OCI-LY7 (cell line): ENCODE measurements around the gene KLHDC8A.

Source experiments
- EZH2phosphoT487 ChIP-seq: fragments of 200-600 bp; sonication (generic); IDR thresholded peaks from 2 replicates; pipeline ENCODE4 v1.6.1; 2018; ENCODE audit warnings: low read depth, borderline replicate concordance, mild to moderate bottlenecking, mixed run types, antibody characterized with exemption, low read length, moderate library complexity, mixed read lengths
- TF ChIP-seq, protein P1 (sequence below): fragments of 200-600 bp; sonication (generic); conservative IDR thresholded peaks from 2 replicates; pipeline ENCODE4 v1.5.1; 2014; ENCODE audit warnings: mild to moderate bottlenecking, antibody characterized with exemption, low read length, moderate library complexity, mixed read lengths

DNA sequence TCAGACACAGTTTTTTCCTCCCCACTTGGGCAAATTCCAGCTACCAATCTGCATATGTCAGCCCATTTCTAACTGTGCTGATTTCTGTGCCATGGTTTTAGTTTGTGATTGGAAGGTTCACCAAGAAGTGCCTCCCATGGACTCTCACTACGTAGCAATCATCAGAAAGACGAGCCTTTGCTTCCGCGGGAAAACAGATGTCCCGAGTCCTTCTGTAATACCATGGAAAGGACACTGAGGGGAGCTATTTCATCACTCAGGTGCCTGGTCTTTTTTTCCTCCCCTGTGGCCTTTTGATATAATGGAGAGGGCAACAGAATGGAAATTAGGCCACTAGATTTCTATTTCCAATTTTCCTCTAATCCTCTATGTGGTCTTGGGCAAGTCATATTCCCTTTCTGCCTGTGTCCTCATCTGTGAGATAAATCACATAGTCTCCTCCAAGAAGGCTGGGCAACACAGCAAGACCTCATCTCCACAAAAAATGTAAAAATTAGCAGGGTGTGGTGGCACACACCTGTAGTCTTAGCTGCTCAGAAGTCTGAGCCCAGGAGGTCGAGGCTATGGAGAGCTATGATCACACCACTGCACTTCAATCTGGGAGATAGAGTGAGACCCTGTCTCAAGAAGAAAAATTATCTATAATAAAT, 40.4 kb upstream of the KLHDC8A start:
- TF ChIP-seq, protein P1, sequence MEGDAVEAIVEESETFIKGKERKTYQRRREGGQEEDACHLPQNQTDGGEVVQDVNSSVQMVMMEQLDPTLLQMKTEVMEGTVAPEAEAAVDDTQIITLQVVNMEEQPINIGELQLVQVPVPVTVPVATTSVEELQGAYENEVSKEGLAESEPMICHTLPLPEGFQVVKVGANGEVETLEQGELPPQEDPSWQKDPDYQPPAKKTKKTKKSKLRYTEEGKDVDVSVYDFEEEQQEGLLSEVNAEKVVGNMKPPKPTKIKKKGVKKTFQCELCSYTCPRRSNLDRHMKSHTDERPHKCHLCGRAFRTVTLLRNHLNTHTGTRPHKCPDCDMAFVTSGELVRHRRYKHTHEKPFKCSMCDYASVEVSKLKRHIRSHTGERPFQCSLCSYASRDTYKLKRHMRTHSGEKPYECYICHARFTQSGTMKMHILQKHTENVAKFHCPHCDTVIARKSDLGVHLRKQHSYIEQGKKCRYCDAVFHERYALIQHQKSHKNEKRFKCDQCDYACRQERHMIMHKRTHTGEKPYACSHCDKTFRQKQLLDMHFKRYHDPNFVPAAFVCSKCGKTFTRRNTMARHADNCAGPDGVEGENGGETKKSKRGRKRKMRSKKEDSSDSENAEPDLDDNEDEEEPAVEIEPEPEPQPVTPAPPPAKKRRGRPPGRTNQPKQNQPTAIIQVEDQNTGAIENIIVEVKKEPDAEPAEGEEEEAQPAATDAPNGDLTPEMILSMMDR: peak; percentile 94
- no peak for TF ChIP-seq EZH2phosphoT487
